Activated CD8-positive, alpha-beta T cell treated with anti-CD3 and anti-CD28 coated beads, Interleukin-2, amount 10 ng/mL, durations not matched to agents 7 days and 5 days (primary cell): ENCODE measurements around the gene FFAR3. TPM values are rescaled to one million over a fixed set of nuclear protein-coding genes. Genes with fewer than 3 reads are reported as not detected.
"Not testable (repeated sequence)": the region's sequence is repeated elsewhere in the genome, so short reads cannot be mapped to it uniquely, and the experiment has no call there.

ENCODE experiments used
- ATAC-seq: fragments of 150-1000 bp; cut with Tn5 transposase; one replicate; pipeline ENCODE4 v1.10.0; 2021; ENCODE audit warnings: moderate library complexity
- CTCF ChIA-PET: fragments of 350-600 bp; sonication (Branson Sonifier 250); formaldehyde crosslinking; loops from one replicate; lab custom pipeline; 2021; ENCODE audit warnings: antibody characterized with exemption; lab: Charles Lee
- POLR2A ChIA-PET: fragments of 350-600 bp; sonication (Branson Sonifier 250); formaldehyde crosslinking; loops from one replicate; lab custom pipeline; 2021; ENCODE audit warnings: antibody characterized with exemption; lab: Charles Lee
- DNase-seq: peaks from one replicate; pipeline ENCODE4 v3.0.0-alpha.2; 2020
- H3K27ac Mint-ChIP-seq: one replicate; pipeline ENCODE4 v1.8.0; 2021; ENCODE audit warnings: mild to moderate bottlenecking, mixed read lengths
- H3K27me3 Mint-ChIP-seq: one replicate; pipeline ENCODE4 v1.8.0; 2021; ENCODE audit warnings: low read depth, mixed read lengths
- H3K36me3 Mint-ChIP-seq: one replicate; pipeline ENCODE4 v1.8.0; 2021; ENCODE audit warnings: low read depth, mixed read lengths
- H3K4me1 Mint-ChIP-seq: one replicate; pipeline ENCODE4 v1.8.0; 2021; ENCODE audit warnings: low read depth, mixed read lengths
- H3K4me3 Mint-ChIP-seq: one replicate; pipeline ENCODE4 v1.8.0; 2021; ENCODE audit warnings: mild to moderate bottlenecking, mixed read lengths
- H3K9me3 Mint-ChIP-seq: one replicate; pipeline ENCODE4 v1.8.0; 2022; ENCODE audit warnings: mixed read lengths; ENCODE audit not compliant: insufficient read depth
- total RNA-seq, 2 experiments: library from RNA; stranded (reverse); gene quantifications; one replicate each; pipeline ENCODE4 v1.2.3, GENCODE V29; 2021

The FFAR3 gene
- total RNA-seq, 2 experiments from 2014 or later: not detected

GRCh38 chr19:35353635-35354034 lies 4.6 kb upstream of the FFAR3 start:
- Mint-ChIP-seq H3K4me1 (peaks cover 16% of the 10 kb centered on the region), H3K4me3 (no peak overlapping the region), H3K27me3 (peaks cover 3% of the 10 kb centered on the region), H3K9me3 (no peaks in the 10 kb centered on the region), H3K36me3 (no peaks in the 10 kb centered on the region), H3K27ac (no peak overlapping the region)
- DNase-seq (no peak), ATAC-seq (no peak)
- ChIA-PET POLR2A (interaction anchor here (1.2 to 1.5 kb wide), 2 partner anchors 109 to 115 kb away, joined by 5 read pairs; no protein-coding TSS in a partner anchor), CTCF (interaction anchor here (0.6 to 3.2 kb wide), 28 partner anchors 11 to 294 kb away, joined by 3 to 73 read pairs (median 4); partner anchors contain the start of gene COX6B1)

GRCh38 chr19:35354898-35355297 lies 3.4 kb upstream of the FFAR3 start:
- Mint-ChIP-seq H3K4me1 (peaks cover 16% of the 10 kb centered on the region), H3K27me3 (peaks cover 3% of the 10 kb centered on the region), H3K4me3 (no peak overlapping the region), H3K9me3 (no peaks in the 10 kb centered on the region), H3K27ac (no peak overlapping the region), H3K36me3 (no peaks in the 10 kb centered on the region)
- DNase-seq (no peak), ATAC-seq (no peak)
- CTCF ChIA-PET: interaction anchor here (1.1 to 4.0 kb wide), 4 partner anchors 107 to 154 kb away, joined by 3 to 73 read pairs (median 28); no protein-coding TSS in a partner anchor
- POLR2A ChIA-PET: no interaction called here

DNA sequence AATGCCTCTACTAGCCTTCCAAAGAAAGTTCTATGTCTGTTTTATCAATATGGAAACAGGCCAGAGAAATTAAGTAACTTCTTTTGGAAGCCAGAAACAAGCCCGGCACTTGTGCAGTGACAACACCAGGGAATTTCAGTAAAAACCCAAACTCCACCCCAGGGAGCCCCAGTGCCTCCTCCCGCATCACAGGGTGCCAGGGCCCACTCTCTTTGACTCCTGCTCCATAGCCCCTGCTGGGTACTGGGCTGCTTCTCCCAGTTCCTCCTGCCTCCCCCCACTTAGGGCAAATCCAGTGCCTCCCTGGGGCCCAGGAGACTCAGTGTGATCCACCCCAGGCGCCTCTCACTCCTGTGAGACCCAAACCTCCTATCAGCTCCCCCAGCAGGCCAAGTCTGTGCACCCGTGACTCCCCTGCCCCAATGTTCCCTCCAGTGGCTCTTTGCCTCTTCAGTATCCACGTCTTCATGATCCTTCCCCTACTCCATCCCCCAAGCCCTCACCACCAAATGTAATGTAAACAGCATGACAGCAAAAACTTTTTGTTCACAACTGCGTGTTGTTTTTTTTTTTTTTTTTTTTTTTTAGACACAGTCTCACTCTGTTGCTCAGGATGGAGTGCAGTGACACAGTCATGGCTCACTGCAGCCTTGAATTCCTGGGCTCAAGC lies 2.3 kb upstream of the FFAR3 start:
- Mint-ChIP-seq H3K36me3 (no peaks in the 10 kb centered on the region), H3K27me3 (peaks cover 3% of the 10 kb centered on the region), H3K9me3 (no peaks in the 10 kb centered on the region), H3K27ac (no peak overlapping the region), H3K4me1 (peaks cover 16% of the 10 kb centered on the region), H3K4me3 (no peak overlapping the region)
- DNase-seq (no peak), ATAC-seq (no peak)
- ChIA-PET CTCF (interaction anchor here (1.6 to 4.0 kb wide), 2 partner anchors 19 to 139 kb away, joined by 3 to 21 read pairs; no protein-coding TSS in a partner anchor), POLR2A (no interaction called here)

GRCh38 chr19:35358834-35359233 lies 574 bp downstream of the FFAR3 start:
- H3K4me3 Mint-ChIP-seq, H3K9me3 Mint-ChIP-seq, H3K27ac Mint-ChIP-seq, H3K36me3 Mint-ChIP-seq, DNase-seq, ATAC-seq, H3K27me3 Mint-ChIP-seq, POLR2A ChIA-PET: not testable (repeated sequence)
- H3K4me1 Mint-ChIP-seq: peaks cover 11% of the 10 kb centered on the region
- CTCF ChIA-PET: interaction anchor here (1.4 to 4.0 kb wide), 2 partner anchors 104 to 136 kb away, joined by 10 to 21 read pairs; no protein-coding TSS in a partner anchor

DNA sequence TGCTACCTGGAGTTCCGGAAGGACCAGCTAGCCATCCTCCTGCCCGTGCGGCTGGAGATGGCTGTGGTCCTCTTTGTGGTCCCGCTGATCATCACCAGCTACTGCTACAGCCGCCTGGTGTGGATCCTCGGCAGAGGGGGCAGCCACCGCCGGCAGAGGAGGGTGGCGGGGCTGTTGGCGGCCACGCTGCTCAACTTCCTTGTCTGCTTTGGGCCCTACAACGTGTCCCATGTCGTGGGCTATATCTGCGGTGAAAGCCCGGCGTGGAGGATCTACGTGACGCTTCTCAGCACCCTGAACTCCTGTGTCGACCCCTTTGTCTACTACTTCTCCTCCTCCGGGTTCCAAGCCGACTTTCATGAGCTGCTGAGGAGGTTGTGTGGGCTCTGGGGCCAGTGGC lies 1.1 kb downstream of the FFAR3 start:
- ATAC-seq, H3K36me3 Mint-ChIP-seq, POLR2A ChIA-PET: not testable (repeated sequence)

GRCh38 chr19:35360081-35360480 lies 1.8 kb downstream of the FFAR3 start:
- H3K27me3 Mint-ChIP-seq, ATAC-seq, POLR2A ChIA-PET, CTCF ChIA-PET, H3K36me3 Mint-ChIP-seq, H3K27ac Mint-ChIP-seq, H3K9me3 Mint-ChIP-seq, H3K4me3 Mint-ChIP-seq, DNase-seq: not testable (repeated sequence)
- H3K4me1 Mint-ChIP-seq: peaks cover 11% of the 10 kb centered on the region

More for the DNA sequence above, 1.1 kb downstream of the FFAR3 start:
- CTCF ChIA-PET, H3K9me3 Mint-ChIP-seq, H3K27me3 Mint-ChIP-seq, DNase-seq, H3K27ac Mint-ChIP-seq, H3K4me3 Mint-ChIP-seq: not testable (repeated sequence)
- H3K4me1 Mint-ChIP-seq: peaks cover 11% of the 10 kb centered on the region

GRCh38 chr19:35360880-35361420 lies 2.7 kb downstream of the FFAR3 start:
- no peaks in the 10 kb centered on the region for H3K36me3 Mint-ChIP-seq
- POLR2A ChIA-PET: no interaction called here
- CTCF ChIA-PET: no interaction called here
- H3K27ac Mint-ChIP-seq: no peak overlapping the region
- no peak overlapping the region for H3K4me3 Mint-ChIP-seq
- ATAC-seq (no peak), DNase-seq (no peak)
- no peaks in the 10 kb centered on the region for H3K9me3 Mint-ChIP-seq
- peaks cover 2% of the 10 kb centered on the region for H3K27me3 Mint-ChIP-seq
- peaks cover 11% of the 10 kb centered on the region for H3K4me1 Mint-ChIP-seq

GRCh38 chr19:35362261-35363000 lies 4.2 kb downstream of the FFAR3 start:
- Mint-ChIP-seq H3K4me1 (peaks cover 10% of the 10 kb centered on the region), H3K9me3 (no peaks in the 10 kb centered on the region), H3K27ac (no peak overlapping the region), H3K27me3 (peaks cover 4% of the 10 kb centered on the region), H3K36me3 (no peaks in the 10 kb centered on the region), H3K4me3 (no peak overlapping the region)
- DNase-seq (no peak), ATAC-seq (no peak)
- POLR2A ChIA-PET: no interaction called here
- CTCF ChIA-PET: no interaction called here

DNA sequence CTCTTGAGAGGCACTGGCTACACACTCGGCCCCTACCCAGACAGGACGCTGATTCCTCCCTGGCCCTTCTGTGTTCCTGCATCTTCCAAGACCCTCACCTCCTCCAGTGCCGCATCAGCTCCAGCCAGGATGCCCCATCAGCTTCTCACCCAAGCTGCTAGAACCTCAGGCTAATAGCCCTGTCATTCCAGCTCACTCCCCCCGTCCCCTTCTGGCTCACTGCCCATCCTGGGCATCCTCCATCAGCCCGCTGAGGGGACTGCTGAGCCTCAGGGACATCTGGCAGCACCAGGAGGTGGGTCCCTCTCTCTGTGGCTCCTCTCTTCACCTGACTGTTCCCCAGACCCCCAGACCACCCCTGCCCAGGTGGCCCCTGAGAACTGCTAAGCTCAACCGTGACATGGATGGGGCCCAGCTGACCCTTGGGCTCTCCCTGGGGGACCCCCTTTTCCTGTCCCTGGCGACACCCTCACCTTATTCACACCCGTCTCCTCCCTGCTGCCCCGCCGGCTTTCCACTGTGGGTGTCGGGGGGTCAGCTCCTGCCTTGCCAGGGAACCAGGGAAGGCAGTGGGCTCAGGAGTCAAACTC lies 4.8 kb downstream of the FFAR3 start:
- Mint-ChIP-seq H3K9me3 (no peaks in the 10 kb centered on the region), H3K27me3 (peaks cover 9% of the 10 kb centered on the region), H3K4me1 (peaks cover 4% of the 10 kb centered on the region), H3K27ac (no peak overlapping the region), H3K36me3 (no peaks in the 10 kb centered on the region), H3K4me3 (no peak overlapping the region)
- ChIA-PET CTCF (no interaction called here), POLR2A (no interaction called here)
- no peak for ATAC-seq
- no peak for DNase-seq

DNA sequence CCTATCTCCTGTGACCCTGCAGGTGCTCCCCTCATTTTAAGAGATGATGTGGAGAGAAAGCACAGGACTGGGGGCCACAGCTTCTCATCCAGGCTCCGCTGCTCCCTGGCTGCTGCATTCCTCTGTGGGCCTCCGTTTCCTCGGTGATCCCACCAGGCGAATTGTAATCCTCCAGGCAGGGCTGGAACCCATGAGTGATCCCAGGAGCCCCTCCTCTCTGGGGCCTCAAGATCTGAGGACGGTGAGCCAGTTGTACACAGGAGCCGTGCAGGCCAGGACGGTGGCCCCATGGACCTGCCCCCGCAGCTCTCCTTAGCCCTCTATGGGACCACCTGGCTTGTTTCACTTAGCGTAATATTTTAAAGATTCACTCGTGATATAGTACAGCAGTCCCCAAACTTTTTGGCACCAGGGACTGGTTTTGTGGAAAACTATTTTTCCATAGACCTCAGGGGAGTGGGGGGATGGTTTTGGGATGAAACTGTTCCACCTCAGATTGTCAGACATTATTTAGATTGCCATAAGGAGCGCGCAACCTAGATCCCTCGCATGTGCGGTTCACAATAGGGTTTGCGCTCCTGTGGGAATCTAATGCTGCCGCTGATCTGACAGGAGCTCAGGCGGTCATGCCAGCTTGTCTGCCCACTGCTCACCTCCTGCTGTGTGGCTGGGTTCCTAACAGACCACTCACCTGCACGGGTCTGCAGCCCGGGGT lies 5.6 kb downstream of the FFAR3 start:
- no peak for ATAC-seq
- CTCF ChIA-PET: interaction anchor here (1.0 kb wide), 1 partner anchor 145 kb away, joined by 3 read pairs; no protein-coding TSS in a partner anchor
- no peaks in the 10 kb centered on the region for H3K9me3 Mint-ChIP-seq
- H3K27me3 Mint-ChIP-seq: peaks cover 16% of the 10 kb centered on the region
- DNase-seq: no peak
- POLR2A ChIA-PET: no interaction called here
- H3K27ac Mint-ChIP-seq: no peak overlapping the region
- H3K36me3 Mint-ChIP-seq: no peaks in the 10 kb centered on the region
- no peaks in the 10 kb centered on the region for H3K4me1 Mint-ChIP-seq
- H3K4me3 Mint-ChIP-seq: no peak overlapping the region

DNA sequence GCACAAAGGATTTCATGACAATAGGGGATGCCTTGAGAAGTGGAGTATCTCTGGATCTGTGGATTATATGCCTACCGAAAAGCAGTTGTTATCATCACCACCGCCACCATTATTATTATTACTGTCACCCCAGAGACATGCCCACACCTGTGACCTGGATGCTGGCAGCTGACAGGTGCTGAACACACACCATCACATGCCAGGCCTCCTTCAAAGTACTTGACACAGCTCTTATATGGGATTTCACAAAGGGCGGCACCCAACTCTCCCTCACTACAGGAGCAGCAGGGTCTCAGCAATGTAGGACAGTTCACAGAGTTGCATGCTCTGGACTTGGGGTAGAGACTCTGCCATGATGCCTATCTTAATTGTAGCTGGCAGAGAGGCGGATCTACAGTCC lies 7.0 kb downstream of the FFAR3 start:
- H3K9me3 Mint-ChIP-seq: no peaks in the 10 kb centered on the region
- peaks cover 22% of the 10 kb centered on the region for H3K27me3 Mint-ChIP-seq

More for the DNA sequence above, 7.0 kb downstream of the FFAR3 start:
- POLR2A ChIA-PET: no interaction called here
- CTCF ChIA-PET: no interaction called here
- Mint-ChIP-seq H3K4me1 (no peaks in the 10 kb centered on the region), H3K4me3 (no peak overlapping the region), H3K36me3 (no peaks in the 10 kb centered on the region), H3K27ac (no peak overlapping the region)
- no peak for DNase-seq
- ATAC-seq: no peak
